ENCODE data around the gene PRKCE. TPM values are rescaled to one million over a fixed set of nuclear protein-coding genes. Genes with fewer than 3 reads are reported as not detected.

The PRKCE gene
- total RNA-seq, 1 donor from 2014 or later, result 34.1 TPM

DNA sequence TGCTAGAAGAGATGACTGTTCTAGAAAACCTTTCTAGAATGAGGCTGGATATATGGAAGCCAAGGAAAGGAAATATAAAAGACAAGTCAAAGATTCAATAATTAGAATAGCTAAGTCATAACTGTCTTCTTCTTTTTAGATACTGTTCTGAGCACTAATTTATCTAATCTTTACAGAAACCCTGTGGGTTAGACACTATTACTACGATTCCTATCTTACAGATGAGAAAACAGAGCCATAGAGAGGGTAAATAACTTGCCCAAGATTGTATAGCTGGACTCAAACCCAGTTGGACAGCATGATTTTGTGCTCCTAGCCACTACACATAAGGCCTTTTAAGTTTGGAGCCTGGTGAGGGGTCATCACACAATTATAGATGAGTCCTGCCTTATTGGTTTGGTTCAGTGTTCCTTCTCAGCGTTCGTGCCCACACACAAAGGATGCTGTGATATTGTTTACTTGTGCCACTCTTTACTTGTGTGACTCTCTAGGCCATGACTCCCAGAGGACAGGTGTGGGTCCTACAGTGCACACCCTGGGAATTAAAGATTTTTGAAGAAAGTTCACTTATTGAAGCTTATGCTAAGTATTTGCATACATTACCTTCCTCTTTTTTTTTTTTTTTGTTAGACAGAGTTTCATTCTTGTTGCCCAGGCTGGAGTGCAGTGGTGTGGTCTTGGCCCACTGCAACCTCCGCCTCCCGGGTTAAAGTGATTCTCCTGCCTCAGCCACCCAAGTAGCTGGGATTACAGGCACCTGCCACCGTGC, 153.7 kb downstream of the PRKCE start:
- no peak for DNase-seq (ENCODE audit: low spot score)

DNA sequence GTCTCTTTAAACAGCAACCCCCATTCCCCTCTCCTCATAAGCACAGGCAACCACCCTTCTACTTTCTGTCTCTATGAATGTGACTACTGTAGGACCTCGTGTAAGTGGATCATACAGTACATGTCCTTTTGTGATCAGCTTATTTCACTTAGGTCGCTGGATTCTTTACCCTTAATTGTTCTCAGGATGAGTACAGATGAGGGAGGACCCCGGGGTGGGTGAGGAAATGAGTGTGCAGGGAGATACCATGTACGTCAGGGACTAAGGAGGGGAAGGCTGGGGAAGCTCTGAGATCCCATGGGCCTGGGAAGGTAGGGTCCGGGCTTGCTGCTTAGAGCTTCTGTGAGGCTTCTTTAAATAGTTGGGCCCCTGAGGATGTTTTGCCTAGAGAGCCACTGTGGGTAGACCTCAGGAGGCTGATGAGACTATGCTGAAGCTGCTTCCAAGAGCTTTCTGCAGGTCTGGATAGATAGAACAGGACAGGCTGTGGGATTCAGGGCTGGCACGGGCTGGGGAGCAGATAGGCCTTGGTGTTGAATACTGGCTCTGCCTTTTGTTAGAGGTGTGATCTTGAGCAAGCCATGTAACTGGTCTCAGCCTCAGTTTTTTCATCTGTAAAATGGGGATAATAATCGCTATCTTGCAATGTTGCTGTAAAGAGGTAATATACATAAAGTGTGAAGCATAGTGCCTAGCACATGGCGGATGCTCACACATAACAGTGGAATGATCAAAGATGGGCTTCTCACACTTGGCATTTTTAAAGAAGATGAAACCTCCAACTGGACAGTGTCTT, 155.3 kb downstream of the PRKCE start:
- no peak for DNase-seq (ENCODE audit: low spot score)

DNA sequence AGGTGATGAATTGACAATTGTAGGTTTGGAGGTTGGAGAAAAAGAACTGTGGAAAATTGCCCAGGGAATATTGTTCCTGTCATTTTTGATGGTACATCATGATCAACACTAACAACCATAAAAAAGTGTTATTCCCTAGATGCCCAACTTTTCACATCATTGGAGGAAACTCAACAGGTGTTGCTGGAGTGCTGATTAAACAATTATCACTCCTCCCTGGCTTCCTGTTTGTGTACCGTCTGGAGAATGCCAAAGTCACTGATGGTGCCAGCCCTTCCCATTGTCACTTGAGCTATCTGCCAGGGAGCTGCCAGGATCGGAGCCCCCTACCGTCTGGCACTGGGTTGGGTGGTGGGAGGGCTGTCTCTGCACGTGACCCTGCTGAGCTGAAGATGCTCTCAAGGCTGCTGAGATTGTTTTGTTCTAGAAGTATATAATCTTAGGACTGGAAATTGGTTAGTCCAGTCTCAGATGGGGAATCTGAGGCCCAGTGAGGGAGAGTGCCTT, 156.9 kb downstream of the PRKCE start:
- no peak for DNase-seq (ENCODE audit: low spot score)

DNA sequence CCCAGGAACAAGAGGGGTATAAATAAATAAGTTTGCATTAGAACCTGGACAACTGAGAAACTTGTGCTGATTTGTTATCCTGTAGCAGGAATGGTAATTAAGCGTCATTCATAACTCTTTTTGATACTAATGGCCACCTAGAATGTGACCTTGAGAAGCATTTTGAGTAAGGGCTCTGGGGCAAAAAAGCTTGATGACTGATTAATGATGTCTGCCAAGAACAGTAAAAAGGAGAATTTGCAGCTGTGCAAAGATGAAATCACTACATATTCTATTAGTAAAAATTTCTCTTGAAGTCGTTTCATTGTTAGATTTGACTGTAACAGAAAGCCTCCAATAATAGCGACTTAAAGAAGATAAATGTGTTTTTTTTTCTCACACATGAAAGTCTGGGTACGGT, 157.7 kb downstream of the PRKCE start:
- DNase-seq (ENCODE audit: low spot score), result no peak

DNA sequence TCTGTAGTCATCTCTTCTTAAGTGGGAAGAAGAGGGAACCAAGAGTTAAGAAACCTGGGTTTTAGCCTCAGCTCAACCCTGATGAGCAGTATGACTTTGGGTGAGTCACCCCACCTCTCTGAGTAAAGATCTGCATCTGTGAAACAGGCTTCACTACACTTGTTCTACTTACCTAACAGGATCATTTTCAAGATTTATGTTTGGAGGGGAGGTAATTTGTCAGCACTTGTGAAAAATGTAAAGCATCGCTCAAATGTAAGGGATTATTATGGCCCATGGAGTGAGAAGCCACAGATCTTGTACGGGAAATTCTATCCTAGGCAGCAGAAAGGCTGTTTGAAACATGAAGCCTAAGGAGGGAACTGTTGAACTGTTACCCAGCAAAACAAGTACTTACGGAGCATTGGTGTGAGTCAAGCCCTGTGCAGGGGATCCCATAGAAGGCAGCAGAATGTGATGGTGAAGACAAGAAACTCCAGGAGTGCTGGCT, 160.6 kb downstream of the PRKCE start:
- no peak for DNase-seq (ENCODE audit: low spot score)

DNA sequence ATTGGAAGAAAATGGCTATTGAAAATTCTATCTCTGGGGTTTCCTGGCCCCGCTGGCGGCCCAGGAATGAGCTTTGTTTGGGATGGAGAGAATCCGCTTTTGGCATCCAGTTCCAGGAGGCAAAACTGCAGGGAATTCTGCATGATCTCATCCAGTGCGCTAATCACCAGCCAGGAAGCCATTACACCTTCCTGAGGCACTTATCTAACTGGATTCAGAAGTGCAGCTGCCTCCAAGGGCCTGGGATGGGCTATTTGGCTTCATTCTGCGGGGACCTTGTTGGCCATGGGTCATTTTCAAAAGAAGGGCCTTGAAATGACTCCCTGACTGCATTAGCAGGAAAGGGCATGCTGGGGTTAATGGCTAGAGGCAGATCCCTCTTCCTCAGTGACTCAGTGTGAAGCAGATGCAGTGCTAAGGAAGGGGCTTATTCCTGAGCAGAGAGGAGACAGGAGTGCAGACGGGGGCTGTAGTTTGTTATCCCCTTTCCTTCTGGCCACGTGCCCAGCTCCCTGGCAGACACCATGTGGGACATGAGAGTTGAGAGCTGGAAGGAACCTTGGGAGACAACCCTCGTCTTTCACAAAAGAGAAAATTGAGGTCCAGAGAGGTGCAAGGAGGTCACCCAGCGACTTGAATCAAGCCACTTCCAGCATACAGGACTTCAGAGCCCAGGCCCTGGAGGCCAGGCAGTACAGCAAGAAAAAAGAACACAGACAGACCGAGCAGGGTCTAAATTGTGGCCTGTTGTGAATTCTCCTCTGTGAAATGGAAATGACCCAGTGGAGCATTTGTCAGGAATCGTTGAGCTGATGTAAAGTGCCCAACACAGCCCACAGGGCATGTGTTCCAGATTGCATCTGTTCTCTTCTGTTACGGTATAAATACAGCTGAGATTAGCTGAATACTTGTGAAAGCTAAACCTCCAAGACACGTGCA, 161.8 kb downstream of the PRKCE start:
- no peak for DNase-seq (ENCODE audit: low spot score)

DNA sequence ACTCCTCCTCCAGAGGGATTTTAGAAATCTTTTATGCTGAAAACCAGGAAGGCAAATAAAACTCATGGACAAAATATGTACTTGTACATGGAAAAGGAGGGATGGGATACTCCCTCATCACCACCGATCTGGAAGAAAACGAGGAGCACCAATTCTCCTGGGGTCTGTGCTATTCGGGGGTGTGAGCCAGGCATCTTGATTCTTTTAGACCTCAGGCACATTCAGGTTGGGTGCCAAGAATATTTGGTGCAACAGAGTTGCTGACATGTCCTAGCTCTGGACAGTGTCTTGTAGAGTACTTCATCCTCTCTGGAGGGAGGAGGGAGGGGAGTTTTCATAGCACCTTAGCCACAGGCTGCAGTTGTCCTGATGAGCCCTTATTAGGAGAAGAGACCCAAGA, 163.0 kb downstream of the PRKCE start:
- DNase-seq (ENCODE audit: low spot score), result peak; percentile 35

DNA sequence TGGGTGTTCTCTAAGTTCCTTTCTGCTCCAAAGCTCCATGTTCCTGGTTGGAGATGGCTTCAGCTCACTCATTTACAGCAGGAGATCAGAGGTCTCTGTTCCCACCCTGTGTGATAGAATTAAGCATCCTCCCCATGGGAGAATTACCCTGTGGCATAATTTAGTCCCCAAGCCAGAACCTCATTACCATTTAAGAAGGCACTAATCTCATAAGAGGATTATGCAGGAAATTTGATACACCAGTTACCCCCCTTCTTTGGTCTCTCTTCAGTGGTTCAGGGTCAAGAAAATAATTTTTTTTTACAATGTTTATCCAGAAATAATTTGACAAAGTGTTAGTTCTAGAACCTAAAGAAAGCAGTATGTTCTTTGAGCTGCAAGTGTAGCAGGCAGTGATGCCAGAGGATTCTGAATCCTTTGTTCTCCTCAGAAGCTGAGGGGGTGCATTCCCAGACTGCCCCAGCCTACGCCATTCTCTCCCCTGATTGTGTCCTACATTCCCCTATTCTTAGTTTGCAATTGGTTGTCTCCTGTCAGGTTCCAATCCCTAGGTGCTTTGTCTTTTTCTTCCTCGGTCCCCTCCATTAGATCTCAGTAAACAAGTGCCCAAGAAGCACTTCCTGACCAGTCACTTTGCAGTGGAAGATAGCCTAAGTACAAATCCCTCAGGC, 163.6 kb downstream of the PRKCE start:
- DNase-seq (ENCODE audit: low spot score), result no peak

DNA sequence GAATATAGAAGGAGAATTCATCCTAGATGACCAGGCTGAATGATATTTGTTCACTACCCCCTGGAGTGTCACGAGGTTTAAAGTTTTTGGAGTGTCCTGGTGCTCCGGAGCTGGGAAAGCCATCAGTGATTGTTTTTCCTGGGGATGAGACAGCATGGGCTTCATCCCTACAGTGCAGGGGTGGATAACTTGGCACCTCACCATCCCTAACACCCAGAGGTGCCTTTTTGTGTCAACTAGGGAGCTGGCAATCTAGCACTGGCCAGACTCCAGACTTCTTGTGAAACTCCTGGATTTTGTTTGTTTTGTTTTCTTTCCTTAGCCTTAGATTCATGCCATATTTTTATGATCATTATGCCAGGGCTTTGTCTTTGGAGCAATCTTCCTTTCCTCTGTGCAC, 164.8 kb downstream of the PRKCE start:
- no peak for DNase-seq (ENCODE audit: low spot score)

DNA sequence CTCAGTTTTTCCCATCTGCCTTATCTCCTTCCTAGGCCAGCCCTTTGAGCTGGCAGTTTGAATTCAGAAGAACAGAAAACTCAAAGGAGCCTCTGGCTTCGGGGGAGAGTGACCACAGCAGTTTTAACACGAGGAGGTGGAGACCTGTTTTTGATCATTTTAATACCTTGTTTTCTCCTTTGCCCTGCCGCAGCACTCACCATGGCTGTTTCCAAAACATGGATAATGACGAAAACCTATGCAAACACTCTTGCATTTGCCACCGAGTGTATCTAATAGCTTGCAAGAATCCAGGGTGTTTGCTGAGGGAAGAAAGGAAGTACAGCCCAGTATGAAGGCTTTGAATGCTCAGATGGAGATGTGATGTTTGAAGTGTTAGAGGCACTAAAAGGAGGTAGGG, 167.1 kb downstream of the PRKCE start:
- DNase-seq (ENCODE audit: low spot score), result no peak

DNA sequence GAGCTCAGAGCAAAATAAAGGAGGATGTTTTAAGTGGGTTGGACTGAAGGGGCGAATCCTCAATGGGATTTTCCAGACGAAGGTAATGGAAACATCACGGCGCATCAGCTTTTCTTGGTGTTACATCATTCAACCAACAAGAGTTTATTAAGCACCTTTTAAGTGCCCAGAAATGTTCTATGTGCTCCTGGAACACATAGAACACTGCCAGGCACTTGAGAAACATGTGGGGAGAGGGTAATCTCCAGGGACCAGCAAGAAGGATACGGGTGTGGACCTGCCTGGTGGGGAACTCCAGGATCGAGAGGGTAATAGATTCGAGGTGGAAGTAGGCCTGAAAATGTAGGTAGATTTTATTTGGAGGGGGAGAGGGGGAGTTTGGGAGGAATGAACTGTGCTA, 168.6 kb downstream of the PRKCE start:
- no peak for DNase-seq (ENCODE audit: low spot score)

DNA sequence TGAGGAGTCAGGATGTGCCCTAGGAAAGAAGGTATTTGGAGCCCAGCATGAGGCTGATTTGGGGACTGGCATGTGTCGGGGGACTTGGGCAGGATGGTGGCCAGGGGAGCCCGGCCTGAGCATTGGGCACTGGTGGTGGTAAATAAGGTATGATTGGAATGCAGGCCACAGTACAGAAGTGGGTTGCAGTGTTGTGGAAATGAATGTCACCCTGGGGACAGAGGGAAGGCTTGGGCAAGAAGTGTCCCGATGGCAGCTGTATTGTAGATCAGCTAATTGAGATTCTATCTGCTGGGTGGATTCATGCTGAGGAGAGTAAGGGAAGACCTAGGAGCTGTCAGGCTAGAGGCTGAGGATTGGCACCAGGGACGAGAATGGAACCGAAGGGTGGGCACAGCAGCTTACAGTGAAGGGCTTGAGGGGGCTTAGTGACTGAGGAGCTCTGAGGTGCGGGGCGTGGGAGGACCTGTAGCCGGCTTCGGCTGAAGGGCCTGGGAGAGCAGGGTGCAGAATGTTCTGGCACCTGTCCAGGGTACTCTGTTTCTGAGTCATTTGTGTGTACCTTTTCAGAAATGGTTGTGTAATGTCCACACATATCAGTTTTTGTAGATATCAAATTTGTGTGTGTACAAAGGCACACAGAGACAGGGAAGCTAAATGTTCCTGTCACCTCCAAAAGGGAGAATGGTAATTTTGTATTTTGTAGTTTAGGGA, 170.2 kb downstream of the PRKCE start:
- no peak for DNase-seq (ENCODE audit: low spot score)

DNA sequence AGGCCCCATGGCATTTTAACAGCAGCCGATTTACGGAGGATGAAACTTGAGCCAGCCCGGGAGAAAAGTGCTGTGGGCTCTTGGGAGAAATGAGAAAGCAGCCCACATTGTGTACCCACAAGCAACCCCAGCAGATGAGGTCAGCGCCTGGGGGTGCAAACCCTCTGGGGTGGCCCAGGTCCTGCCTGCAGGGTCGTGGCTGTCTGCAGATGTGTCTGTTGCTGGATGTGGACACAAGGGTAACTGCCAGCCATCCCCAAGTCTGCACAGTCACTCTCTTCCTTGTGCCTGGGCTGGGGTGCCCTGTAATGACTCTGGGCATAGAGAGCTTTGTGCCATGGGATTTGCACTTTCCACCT, 170.8 kb downstream of the PRKCE start:
- no peak for DNase-seq (ENCODE audit: low spot score)

DNA sequence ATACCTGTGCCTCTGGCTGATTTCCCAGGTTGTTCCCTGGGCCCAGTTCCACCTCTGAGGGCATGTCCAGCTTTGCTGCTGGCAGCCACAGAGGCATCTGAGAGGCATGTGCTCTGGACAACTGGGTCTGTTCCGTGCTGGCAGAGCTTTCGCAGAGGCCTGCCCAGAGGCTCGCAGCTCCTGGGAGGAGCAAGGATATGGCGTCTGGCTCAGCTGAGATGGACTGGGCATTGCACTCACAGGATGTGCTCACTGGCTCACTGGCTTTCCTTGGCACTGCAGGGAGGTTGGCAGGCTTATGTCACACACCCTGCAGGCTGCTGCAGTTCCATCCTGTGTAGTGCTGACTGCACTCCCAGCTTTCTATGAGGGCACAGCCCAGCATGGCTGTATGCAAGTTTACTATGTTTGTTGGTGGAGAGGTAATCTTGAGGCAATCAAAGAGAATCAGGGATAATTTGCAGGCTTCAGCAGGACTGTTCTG, 172.3 kb downstream of the PRKCE start:
- no peak for DNase-seq (ENCODE audit: low spot score)

DNA sequence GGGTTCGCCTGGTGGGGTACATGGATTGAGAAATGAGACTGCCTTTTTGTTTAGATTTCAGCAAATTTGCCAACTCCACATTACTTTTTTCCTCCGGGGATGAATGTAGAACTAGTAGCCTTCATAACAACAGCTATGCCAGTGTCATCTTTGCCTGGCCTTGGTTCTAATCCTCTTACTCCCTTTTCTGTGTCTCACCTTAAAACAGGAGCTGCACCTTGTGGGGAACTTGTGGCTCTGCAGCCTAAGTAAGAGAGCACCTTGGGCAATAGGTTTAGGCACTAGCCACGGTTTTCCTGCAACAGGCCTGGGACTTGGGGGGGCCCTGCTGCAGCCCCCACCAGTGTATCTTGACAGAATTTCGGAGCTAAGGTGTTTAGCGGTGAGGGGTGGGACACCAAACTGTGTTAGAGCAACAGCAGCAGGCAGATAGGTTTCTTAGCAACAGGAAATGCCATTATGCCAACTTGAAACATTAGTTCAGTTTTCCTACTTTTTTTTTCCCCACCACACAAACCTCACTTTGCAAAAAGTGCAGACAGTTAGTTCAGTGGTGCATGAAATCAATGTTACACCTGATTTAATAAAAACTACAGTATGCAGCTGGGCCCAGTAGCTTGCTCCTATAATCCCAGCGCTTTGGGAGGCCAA, 173.7 kb downstream of the PRKCE start:
- no peak for DNase-seq (ENCODE audit: low spot score)

DNA sequence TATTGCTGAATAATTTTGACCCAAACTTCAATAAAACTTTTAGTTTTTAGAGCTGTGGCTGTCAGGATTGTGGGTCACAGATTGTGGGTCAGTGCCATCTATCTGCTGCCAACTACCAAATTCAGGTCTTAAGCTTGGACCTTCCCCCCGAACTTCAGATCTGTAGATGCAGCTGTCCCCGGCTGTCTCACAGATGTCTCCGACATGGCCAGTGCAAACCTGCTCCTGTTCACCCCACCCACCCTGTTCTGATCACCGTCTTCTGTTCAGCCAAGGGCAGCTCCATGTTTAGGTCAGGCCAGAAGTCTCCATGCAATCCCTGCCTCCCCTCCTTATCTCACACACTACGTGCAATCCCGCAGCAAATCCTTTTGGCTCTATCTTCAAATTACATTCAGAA, 175.0 kb downstream of the PRKCE start:
- no peak for DNase-seq (ENCODE audit: low spot score)

DNA sequence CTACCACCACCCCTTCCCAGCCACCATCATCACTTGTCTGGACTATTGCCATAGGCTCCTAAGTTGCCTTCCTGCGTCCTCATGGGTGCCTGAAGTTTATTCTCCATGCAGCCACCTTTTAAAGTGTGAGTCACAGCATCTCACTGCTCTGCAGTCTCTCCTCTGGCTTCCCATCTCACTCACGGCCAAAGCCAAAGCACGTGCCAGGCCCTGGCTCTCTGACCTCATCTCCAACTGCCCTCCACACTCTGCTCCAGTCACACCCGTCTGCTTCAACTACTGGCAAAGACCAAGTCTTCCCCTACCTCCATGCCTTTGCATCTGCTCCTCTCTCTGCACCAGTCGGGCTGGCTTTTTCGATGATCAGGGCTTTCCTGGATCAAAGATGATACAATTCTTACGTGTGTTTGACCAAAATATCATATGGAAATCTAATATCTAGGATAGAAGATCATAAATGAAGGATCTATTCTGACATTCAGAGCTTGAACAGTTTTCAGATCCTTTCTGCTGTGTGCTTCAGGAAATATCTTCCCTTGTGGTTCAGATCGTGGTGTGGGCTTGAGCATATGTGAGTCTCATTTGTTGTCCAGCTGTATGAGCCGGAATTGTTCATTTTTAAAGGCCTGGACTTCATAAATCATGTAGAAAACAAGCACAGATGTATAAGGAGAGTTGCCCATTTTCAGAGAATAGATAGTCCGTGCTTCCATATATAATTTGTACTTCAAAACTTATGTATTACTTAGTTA, 175.6 kb downstream of the PRKCE start:
- DNase-seq (ENCODE audit: low spot score), result no peak

DNA sequence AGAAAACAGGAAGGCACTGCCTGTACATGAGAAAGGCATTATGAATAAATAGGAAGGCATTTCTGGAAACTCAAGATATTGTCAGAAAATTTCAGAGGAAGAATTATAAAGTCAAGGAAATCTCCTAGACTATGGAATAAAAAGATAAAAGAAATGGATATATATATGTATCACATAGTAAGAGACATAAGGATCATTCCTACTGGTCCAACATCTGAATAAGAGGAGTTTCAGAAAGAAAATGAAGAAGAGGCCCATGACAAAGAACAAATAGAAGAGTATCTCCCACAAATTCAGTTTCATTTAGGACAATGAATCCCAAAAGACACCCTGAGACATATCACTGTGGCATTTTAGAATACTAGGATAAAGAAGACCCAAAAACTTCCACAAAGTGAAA, 178.8 kb downstream of the PRKCE start:
- DNase-seq (ENCODE audit: low spot score), result no peak

All from mesenteric fat pad (tissue), 1 donor.